Activated T-cell treated with anti-CD3 and anti-CD28 coated beads, Interleukin-2, amount 50 U/mL, for 4 hours (primary cell): ENCODE measurements around the gene SARS1. TPM values are rescaled to one million over a fixed set of nuclear protein-coding genes. Genes with fewer than 3 reads are reported as not detected.

Experiments
- ATAC-seq, 2 donors: fragments of 200-7000 bp; cut with Tn5 transposase; one replicate each; pipeline ENCODE4 v1.10.0; 2021
- DNase-seq: peaks from one replicate; pipeline ENCODE4 v3.0.0-alpha.2; 2020
- H3K27me3 Mint-ChIP-seq: one replicate; pipeline ENCODE4 v1.8.0; 2021; ENCODE audit warnings: low read depth, mixed read lengths
- H3K36me3 Mint-ChIP-seq: one replicate; pipeline ENCODE4 v1.8.0; 2022; ENCODE audit warnings: mixed read lengths; ENCODE audit not compliant: insufficient read depth
- H3K4me1 Mint-ChIP-seq: one replicate; pipeline ENCODE4 v1.8.0; 2021; ENCODE audit warnings: low read depth, mixed read lengths
- H3K4me3 Mint-ChIP-seq: one replicate; pipeline ENCODE4 v1.8.0; 2021; ENCODE audit warnings: mild to moderate bottlenecking, moderate library complexity, mixed read lengths
- H3K9me3 Mint-ChIP-seq: one replicate; pipeline ENCODE4 v1.8.0; 2021; ENCODE audit warnings: mixed read lengths
- total RNA-seq, 3 donors: library from RNA; stranded (reverse); gene quantifications; one replicate each; pipeline ENCODE4 v1.2.1, GENCODE V29; 2021

Gene SARS1
- total RNA-seq, 3 donors from 2014 or later = 166 to 207 (median 201) TPM

DNA sequence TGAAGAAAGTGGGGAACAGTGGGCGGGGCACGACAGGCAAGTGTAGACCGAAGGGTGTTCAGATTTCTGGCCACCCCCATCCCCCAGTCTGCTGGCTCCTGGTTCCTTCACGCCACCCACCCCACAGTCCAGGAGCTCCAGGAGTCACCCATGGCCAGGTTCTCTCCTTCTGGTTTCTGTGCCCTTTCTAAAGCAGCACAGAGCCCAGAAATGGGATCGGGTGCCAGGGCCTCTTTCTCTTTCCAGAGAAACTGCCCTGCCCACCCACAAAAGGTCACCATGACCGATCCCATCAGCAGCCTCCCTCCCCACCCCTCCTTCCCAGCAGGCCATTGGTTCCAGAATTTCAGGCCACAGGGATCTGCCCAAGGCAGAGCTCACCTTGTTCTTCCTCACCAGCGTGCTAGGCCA lies 32.4 kb downstream of the SARS1 start:
- no peak for ATAC-seq
- H3K4me1 Mint-ChIP-seq = peaks cover 20% of the 10 kb centered on the region
- H3K27me3 Mint-ChIP-seq = peaks cover 7% of the 10 kb centered on the region
- no peak for DNase-seq
- no peak overlapping the region for H3K4me3 Mint-ChIP-seq
- no peaks in the 10 kb centered on the region for H3K36me3 Mint-ChIP-seq
- no peaks in the 10 kb centered on the region for H3K9me3 Mint-ChIP-seq

- H3K36me3 Mint-ChIP-seq = no peaks in the 10 kb centered on the region
- no peaks in the 10 kb centered on the region for H3K9me3 Mint-ChIP-seq
- ATAC-seq = no peak
- no peak overlapping the region for H3K4me3 Mint-ChIP-seq
- H3K27me3 Mint-ChIP-seq = peaks cover 7% of the 10 kb centered on the region
- peaks cover 8% of the 10 kb centered on the region for H3K4me1 Mint-ChIP-seq
- no peak for DNase-seq
Measured at GRCh38 chr1:109247401-109248365, 34.0 kb downstream of the SARS1 start.

DNA sequence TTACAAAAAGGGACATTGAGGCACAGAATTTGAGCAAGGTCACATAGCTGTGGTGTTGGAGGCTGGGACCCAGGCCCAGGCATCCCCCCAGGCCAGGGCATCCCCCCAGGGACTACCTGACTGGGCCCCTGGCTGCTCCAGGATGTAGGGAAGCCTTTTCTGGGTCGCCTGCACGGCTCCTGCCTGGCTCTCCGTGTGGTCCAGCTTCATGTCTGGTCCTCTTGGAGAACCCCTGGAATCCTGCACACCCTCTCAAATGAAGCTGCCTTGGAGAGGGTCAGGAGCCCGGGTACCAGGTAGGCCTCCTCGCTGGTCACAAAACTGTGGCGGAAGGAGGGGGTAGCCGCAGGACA lies 34.7 kb downstream of the SARS1 start:
- no peak overlapping the region for H3K4me3 Mint-ChIP-seq
- no peaks in the 10 kb centered on the region for H3K36me3 Mint-ChIP-seq
- H3K9me3 Mint-ChIP-seq = no peaks in the 10 kb centered on the region
- DNase-seq (no peak), ATAC-seq (no peak)
- H3K4me1 Mint-ChIP-seq = peaks cover 6% of the 10 kb centered on the region
- peaks cover 5% of the 10 kb centered on the region for H3K27me3 Mint-ChIP-seq

DNA sequence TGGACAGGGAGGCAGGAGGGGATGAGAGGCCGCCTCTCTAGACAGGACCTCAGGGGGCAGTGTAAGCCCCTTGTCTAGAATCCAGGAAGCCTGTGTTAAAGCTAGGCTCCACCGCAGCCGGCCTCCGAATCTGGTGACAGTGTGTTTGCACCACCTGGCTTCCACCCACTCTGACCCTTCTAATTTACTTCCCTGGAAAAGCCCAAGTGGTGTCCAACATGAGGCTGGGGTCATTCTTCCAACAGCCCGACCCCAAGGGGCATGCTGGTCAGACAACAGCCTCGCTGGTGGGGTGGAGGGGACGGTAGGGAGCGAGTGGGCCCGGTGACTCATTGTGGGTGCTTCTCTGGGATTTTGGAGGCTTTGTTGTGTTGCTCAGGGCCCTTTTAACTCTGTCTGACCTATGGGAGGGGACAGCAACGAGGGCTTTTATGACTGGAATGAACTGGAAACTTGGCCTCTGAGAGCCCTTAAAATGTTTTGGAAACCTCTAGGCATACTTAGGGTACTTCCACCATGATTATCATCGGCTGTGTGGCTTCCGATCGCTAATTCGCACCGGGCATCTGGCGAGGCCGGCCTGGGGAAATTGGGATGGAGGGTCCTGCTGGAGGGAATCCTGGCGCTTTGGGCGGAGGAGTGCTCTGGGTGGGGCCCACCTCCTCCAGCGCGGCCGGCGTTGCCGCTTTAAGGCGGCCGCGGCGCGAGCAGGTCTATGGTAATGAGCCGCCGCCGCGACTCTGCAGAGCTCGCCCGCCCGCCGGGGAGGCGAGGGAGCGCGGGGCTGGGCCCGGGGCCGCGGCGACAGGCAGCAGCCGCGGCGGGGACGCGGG lies 35.3 kb downstream of the SARS1 start, which contains the start of gene CELSR2:
Gene CELSR2 (plus strand): TSS at position 743 of the 833 bp plus-strand sequence. CDS start 541 bp downstream, outside the sequence.
- no peaks in the 10 kb centered on the region for H3K9me3 Mint-ChIP-seq
- peak within 1 kb of the TSS; percentile 69 for H3K4me3 Mint-ChIP-seq
- ATAC-seq = peak; percentile 93 to 96
- H3K27me3 Mint-ChIP-seq = peaks cover 5% of the 10 kb centered on the region
- peaks cover 6% of the 10 kb centered on the region for H3K4me1 Mint-ChIP-seq
- no peaks in the 10 kb centered on the region for H3K36me3 Mint-ChIP-seq
- peak; percentile 34 for DNase-seq

DNA sequence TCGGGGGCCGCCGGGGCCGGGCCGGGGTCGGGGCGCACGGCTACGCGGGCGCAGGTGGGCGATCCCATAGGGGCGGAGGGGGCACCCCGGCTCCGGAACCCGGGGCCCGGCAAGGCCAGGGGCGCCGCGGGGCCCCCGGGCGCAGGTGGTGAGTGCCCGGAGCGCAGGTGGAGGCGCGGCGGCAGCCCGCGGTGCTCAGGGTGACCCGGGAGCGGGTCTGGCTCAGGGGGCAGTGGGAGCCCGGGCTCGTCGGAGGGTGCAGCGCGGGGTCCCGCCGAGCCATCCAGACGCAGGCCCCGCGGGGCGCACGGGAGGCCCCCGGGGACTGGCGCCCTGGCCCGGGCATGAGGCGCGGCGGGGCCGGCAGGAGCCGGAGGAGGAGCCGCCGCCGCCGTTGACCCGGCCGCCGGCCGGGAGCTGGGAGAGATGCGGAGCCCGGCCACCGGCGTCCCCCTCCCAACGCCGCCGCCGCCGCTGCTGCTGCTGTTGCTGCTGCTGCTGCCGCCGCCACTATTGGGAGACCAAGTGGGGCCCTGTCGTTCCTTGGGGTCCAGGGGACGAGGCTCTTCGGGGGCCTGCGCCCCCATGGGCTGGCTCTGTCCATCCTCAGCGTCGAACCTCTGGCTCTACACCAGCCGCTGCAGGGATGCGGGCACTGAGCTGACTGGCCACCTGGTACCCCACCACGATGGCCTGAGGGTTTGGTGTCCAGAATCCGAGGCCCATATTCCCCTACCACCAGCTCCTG lies 36.1 kb downstream of the SARS1 start:
- peaks cover 6% of the 10 kb centered on the region for H3K4me1 Mint-ChIP-seq
- no peaks in the 10 kb centered on the region for H3K36me3 Mint-ChIP-seq
- peak; percentile 49 to 51 for ATAC-seq
- no peaks in the 10 kb centered on the region for H3K9me3 Mint-ChIP-seq
- peak overlapping the region; percentile 69 for H3K4me3 Mint-ChIP-seq
- DNase-seq = no peak
- peaks cover 3% of the 10 kb centered on the region for H3K27me3 Mint-ChIP-seq

DNA sequence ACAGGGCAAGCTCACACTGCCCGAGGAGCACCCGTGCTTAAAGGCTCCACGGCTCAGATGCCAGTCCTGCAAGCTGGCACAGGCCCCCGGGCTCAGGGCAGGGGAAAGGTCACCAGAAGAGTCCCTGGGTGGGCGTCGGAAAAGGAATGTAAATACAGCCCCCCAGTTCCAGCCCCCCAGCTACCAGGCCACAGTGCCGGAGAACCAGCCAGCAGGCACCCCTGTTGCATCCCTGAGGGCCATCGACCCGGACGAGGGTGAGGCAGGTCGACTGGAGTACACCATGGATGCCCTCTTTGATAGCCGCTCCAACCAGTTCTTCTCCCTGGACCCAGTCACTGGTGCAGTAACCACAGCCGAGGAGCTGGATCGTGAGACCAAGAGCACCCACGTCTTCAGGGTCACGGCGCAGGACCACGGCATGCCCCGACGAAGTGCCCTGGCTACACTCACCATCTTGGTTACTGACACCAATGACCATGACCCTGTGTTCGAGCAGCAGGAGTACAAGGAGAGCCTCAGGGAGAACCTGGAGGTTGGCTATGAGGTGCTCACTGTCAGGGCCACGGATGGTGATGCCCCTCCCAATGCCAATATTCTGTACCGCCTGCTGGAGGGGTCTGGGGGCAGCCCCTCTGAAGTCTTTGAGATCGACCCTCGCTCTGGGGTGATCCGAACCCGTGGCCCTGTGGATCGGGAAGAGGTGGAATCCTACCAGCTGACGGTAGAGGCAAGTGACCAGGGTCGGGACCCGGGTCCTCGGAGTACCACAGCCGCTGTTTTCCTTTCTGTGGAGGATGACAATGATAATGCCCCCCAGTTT lies 36.9 kb downstream of the SARS1 start:
- ATAC-seq (no peak), DNase-seq (no peak)
- no peaks in the 10 kb centered on the region for H3K9me3 Mint-ChIP-seq
- peaks cover 6% of the 10 kb centered on the region for H3K4me1 Mint-ChIP-seq
- no peaks in the 10 kb centered on the region for H3K36me3 Mint-ChIP-seq
- peaks cover 2% of the 10 kb centered on the region for H3K27me3 Mint-ChIP-seq
- H3K4me3 Mint-ChIP-seq = peak overlapping the region; percentile 69

- H3K4me3 Mint-ChIP-seq = peak overlapping the region; percentile 21
Measured at GRCh38 chr1:109251277-109252166, 37.8 kb downstream of the SARS1 start.

DNA sequence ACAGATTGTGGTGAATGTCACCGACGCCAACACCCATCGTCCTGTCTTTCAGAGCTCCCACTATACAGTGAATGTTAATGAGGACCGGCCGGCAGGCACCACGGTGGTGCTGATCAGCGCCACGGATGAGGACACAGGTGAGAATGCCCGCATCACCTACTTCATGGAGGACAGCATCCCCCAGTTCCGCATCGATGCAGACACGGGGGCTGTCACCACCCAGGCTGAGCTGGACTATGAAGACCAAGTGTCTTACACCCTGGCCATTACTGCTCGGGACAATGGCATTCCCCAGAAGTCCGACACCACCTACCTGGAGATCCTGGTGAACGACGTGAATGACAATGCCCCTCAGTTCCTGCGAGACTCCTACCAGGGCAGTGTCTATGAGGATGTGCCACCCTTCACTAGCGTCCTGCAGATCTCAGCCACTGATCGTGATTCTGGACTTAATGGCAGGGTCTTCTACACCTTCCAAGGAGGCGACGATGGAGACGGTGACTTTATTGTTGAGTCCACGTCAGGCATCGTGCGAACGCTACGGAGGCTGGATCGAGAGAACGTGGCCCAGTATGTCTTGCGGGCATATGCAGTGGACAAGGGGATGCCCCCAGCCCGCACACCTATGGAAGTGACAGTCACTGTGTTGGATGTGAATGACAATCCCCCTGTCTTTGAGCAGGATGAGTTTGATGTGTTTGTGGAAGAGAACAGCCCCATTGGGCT lies 38.6 kb downstream of the SARS1 start:
- H3K4me3 Mint-ChIP-seq = no peak overlapping the region
- no peak for ATAC-seq

More at GRCh38 chr1:109251277-109252166, 37.8 kb downstream of the SARS1 start:
- Mint-ChIP-seq H3K4me1 (peaks cover 6% of the 10 kb centered on the region), H3K9me3 (no peaks in the 10 kb centered on the region), H3K27me3 (peaks cover 2% of the 10 kb centered on the region), H3K36me3 (no peaks in the 10 kb centered on the region)
- ATAC-seq (no peak), DNase-seq (no peak)

GRCh38 chr1:109252893-109253802 lies 39.4 kb downstream of the SARS1 start:
- no peaks in the 10 kb centered on the region for H3K36me3 Mint-ChIP-seq

More for the DNA sequence above, 38.6 kb downstream of the SARS1 start:
- Mint-ChIP-seq H3K27me3 (peaks cover 2% of the 10 kb centered on the region), H3K36me3 (no peaks in the 10 kb centered on the region), H3K4me1 (peaks cover 6% of the 10 kb centered on the region), H3K9me3 (no peaks in the 10 kb centered on the region)
- DNase-seq = no peak

GRCh38 chr1:109253803-109254620 lies 40.3 kb downstream of the SARS1 start:
- DNase-seq (no peak), ATAC-seq (no peak)
- H3K27me3 Mint-ChIP-seq = no peaks in the 10 kb centered on the region
- H3K36me3 Mint-ChIP-seq = no peaks in the 10 kb centered on the region
- H3K4me3 Mint-ChIP-seq = no peak overlapping the region
- H3K9me3 Mint-ChIP-seq = no peaks in the 10 kb centered on the region
- peaks cover 6% of the 10 kb centered on the region for H3K4me1 Mint-ChIP-seq

More at GRCh38 chr1:109252893-109253802, 39.4 kb downstream of the SARS1 start:
- Mint-ChIP-seq H3K4me1 (peaks cover 6% of the 10 kb centered on the region), H3K4me3 (no peak overlapping the region), H3K27me3 (no peaks in the 10 kb centered on the region), H3K9me3 (no peaks in the 10 kb centered on the region)
- ATAC-seq (no peak), DNase-seq (no peak)
